HepG2 (cell line): ENCODE results near the gene NUDT17. TPM values are rescaled to one million over a fixed set of nuclear protein-coding genes. Genes with fewer than 3 reads are reported as not detected.

Experiments
- CCDC6 ChIP-seq: sonication (generic); formaldehyde crosslinking; IDR thresholded peaks from 2 replicates; pipeline ENCODE4 v1.8.1; 2022; ENCODE audit warnings: mild to moderate bottlenecking, missing genetic modification reagents, moderate library complexity
- HNF1A ChIP-seq, 2 experiments: sonication (generic) in 1 of 2; formaldehyde crosslinking in 1 of 2; IDR thresholded peaks; 2 replicates each; pipeline versions ENCODE4 v1.4.0 to v1.6.1; 2016 to 2020; ENCODE audit warnings: borderline replicate concordance in 1 of 2, low read depth in 1 of 2, mild to moderate bottlenecking in 1 of 2, missing genetic modification reagents in 1 of 2
- KLF6 ChIP-seq: IDR thresholded peaks from 2 replicates; pipeline ENCODE4 v1.8.0; 2016; ENCODE audit warnings: missing biosample characterization, missing genetic modification reagents
- MYPOP ChIP-seq: sonication (generic); formaldehyde crosslinking; IDR thresholded peaks from 2 replicates; pipeline ENCODE4 v1.8.1; 2023; ENCODE audit warnings: mild to moderate bottlenecking, moderate library complexity, missing genetic modification reagents
- RBM39 ChIP-seq: fragments of 200-400 bp; formaldehyde crosslinking; IDR thresholded peaks from one replicate; pipeline ENCODE4 v1.6.1; 2018; ENCODE audit warnings: antibody characterized with exemption, mild to moderate bottlenecking, low read depth, low read length; ENCODE audit not compliant: poor library complexity, severe bottlenecking
- ZBTB10 ChIP-seq: sonication (generic); formaldehyde crosslinking; IDR thresholded peaks from 2 replicates; pipeline ENCODE4 v1.4.0; 2020; ENCODE audit warnings: missing genetic modification reagents, borderline replicate concordance
- ZGPAT ChIP-seq: IDR thresholded peaks from 2 replicates; pipeline ENCODE4 v1.6.1; 2016; ENCODE audit warnings: mild to moderate bottlenecking
- ZNF18 ChIP-seq: sonication (generic); formaldehyde crosslinking; IDR thresholded peaks from 2 replicates; pipeline ENCODE4 v1.8.0; 2022; ENCODE audit warnings: mild to moderate bottlenecking, missing genetic modification reagents; ENCODE audit not compliant: insufficient replicate concordance
- ZNF282 ChIP-seq: fragments of 450-650 bp; IDR thresholded peaks from 2 replicates; pipeline ENCODE4 v1.6.1; 2018; ENCODE audit not compliant: partially characterized antibody
- ZNF713 ChIP-seq: sonication (generic); formaldehyde crosslinking; IDR thresholded peaks from 2 replicates; pipeline ENCODE4 v1.4.0; 2020; ENCODE audit warnings: mild to moderate bottlenecking, missing genetic modification reagents
- ZNF772 ChIP-seq: sonication (generic); formaldehyde crosslinking; IDR thresholded peaks from 2 replicates; pipeline ENCODE4 v1.5.0; 2020; ENCODE audit warnings: mild to moderate bottlenecking, missing genetic modification reagents
- ZNF878 ChIP-seq: sonication (generic); formaldehyde crosslinking; IDR thresholded peaks from 2 replicates; pipeline ENCODE4 v1.8.1; 2023; ENCODE audit warnings: mild to moderate bottlenecking, missing genetic modification reagents, moderate library complexity
- polyA plus RNA-seq, 8 experiments: library from polyadenylated mRNA; depleted of rRNA in 3 of 8; stranded (reverse) in 7 of 8; unstranded in 1 of 8; fragments of >200 nt; fragmentation: Illumina TruSeq in 4 of 8; extraction: Trizol in 4 of 8; gene quantifications; 2 replicates each; pipeline versions ENCODE4 v1.2.1 to v1.2.3, GENCODE V29; 2011 to 2016; ENCODE audit warnings: low read depth in 4 of 8, missing spikeins in 1 of 8, mixed read lengths in 1 of 8; ENCODE audit not compliant: insufficient read depth in 1 of 8
- total RNA-seq, 5 experiments: library from RNA; depleted of rRNA; stranded (reverse); fragments of >200 nt; fragmentation: Illumina TruSeq; extraction: Trizol; gene quantifications; 2 replicates each; pipeline ENCODE4 v1.2.3, GENCODE V29; 2016; ENCODE audit warnings: low read depth in 1 of 5

The NUDT17 gene
- total and polyA plus RNA-seq, 2 of the 13 experiments (the other 11 are each of a cell fraction or from before 2014, with no cell fraction given): 2.6 to 5.8 TPM

GRCh38 chr1:145845514-145846161 lies at the start of gene NUDT17 (continued):
- TF ChIP-seq MYPOP (CRISPR knock-in tag) (peak; percentile 76; the same call in 1 of the 2 replicates), ZNF282 (no peak), ZBTB10 (CRISPR knock-in tag) (peak; percentile 66; the same call in 1 of the 2 replicates), ZNF878 (CRISPR knock-in tag) (no peak; the same call in 1 of the 2 replicates), HNF1A (IDR thresholded peaks at IDR 0.05; ENCODE audit: low read depth) (no peak), HNF1A (CRISPR knock-in tag; IDR thresholded peaks at IDR 0.05; ENCODE audit: borderline replicate concordance) (peak; percentile 51; the same call in 1 of the 2 replicates), ZNF772 (CRISPR knock-in tag) (peak; percentile 73; the same call in 1 of the 2 replicates), ZGPAT (CRISPR knock-in tag) (peak; percentile 73), ZNF713 (CRISPR knock-in tag) (no peak), CCDC6 (CRISPR knock-in tag) (peak; percentile 33; the same call in 1 of the 2 replicates), RBM39 (peak; percentile 71), ZNF18 (CRISPR knock-in tag) (peak; percentile 68), KLF6 (CRISPR knock-in tag) (peak; percentile 72; the same call in 1 of the 2 replicates)
